HG03439 (cell line): Measurements from ENCODE around the gene NUDT4.
A peak's percentile ranks its signal among the peaks of the same experiment; 100 is the strongest.
"Not testable (repeated sequence)": the region's sequence is repeated elsewhere in the genome, so short reads cannot be mapped to it uniquely, and the experiment has no call there.

ENCODE experiments used
- ATAC-seq: cut with Tn5 transposase; IDR thresholded peaks from one replicate; pipeline ENCODE4 v1.9.1; 2021; ENCODE audit warnings: mild to moderate bottlenecking, moderate library complexity; ENCODE audit not compliant: unreplicated experiment

Gene NUDT4

GRCh38 chr12:93366422-93366821 lies 11.3 kb upstream of the NUDT4 start:
- no peak for ATAC-seq

GRCh38 chr12:93368766-93369165 lies 9.0 kb upstream of the NUDT4 start:
- no peak for ATAC-seq

GRCh38 chr12:93369505-93369904 lies 8.2 kb upstream of the NUDT4 start:
- ATAC-seq = no peak

- no peak for ATAC-seq
Measured at GRCh38 chr12:93370947-93371346, 6.8 kb upstream of the NUDT4 start.

- ATAC-seq = no peak
Measured at GRCh38 chr12:93373961-93374656, 3.6 kb upstream of the NUDT4 start.

- ATAC-seq = no peak
Measured at GRCh38 chr12:93375906-93376305, 1.8 kb upstream of the NUDT4 start.

GRCh38 chr12:93376436-93377251 lies 1.1 kb upstream of the NUDT4 start:
- no peak for ATAC-seq

GRCh38 chr12:93378196-93378997 lies 672 bp downstream of the NUDT4 start:
- peak; percentile 28 for ATAC-seq

- no peak for ATAC-seq
Measured at GRCh38 chr12:93378998-93379325, 1.2 kb downstream of the NUDT4 start.

GRCh38 chr12:93379326-93379980 lies 1.7 kb downstream of the NUDT4 start:
- ATAC-seq = no peak

GRCh38 chr12:93379981-93380361 lies 2.2 kb downstream of the NUDT4 start:
- no peak for ATAC-seq

- no peak for ATAC-seq
Measured at GRCh38 chr12:93380480-93381121, 2.9 kb downstream of the NUDT4 start.

- no peak for ATAC-seq
Measured at GRCh38 chr12:93381161-93381975, 3.6 kb downstream of the NUDT4 start.

- ATAC-seq = not testable (repeated sequence)
Measured at GRCh38 chr12:93381976-93382437, 4.3 kb downstream of the NUDT4 start.

GRCh38 chr12:93387780-93388179 lies 10.1 kb downstream of the NUDT4 start:
- ATAC-seq = peak; percentile 36

GRCh38 chr12:93390031-93390430 lies 12.3 kb downstream of the NUDT4 start:
- no peak for ATAC-seq

- no peak for ATAC-seq
Measured at GRCh38 chr12:93390549-93391297, 13.0 kb downstream of the NUDT4 start.

- ATAC-seq = no peak
Measured at GRCh38 chr12:93393425-93393824, 15.7 kb downstream of the NUDT4 start.

- ATAC-seq = no peak
Measured at GRCh38 chr12:93397412-93397811, 19.7 kb downstream of the NUDT4 start.
